COLO668 (cell line): ENCODE results near the gene CDK6.
"Not testable (repeated sequence)": the region's sequence is repeated elsewhere in the genome, so short reads cannot be mapped to it uniquely, and the experiment has no call there.

Experiments
- DNase-seq: peaks from one replicate; lab custom pipeline; 2025; ENCODE audit not compliant: unreplicated experiment; lab: John Stamatoyannopoulos, UW

CDK6 gene

GRCh38 chr7:92604517-92604916, 231.9 kb downstream of the CDK6 start:
- DNase-seq: not testable (repeated sequence)

GRCh38 chr7:92603089-92603445, 233.3 kb downstream of the CDK6 start:
- no peak for DNase-seq

- DNase-seq: no peak
Observed at GRCh38 chr7:92602352-92603088, 233.9 kb downstream of the CDK6 start.

- DNase-seq: no peak
Observed at GRCh38 chr7:92598310-92598981, 237.9 kb downstream of the CDK6 start.

- no peak for DNase-seq
Observed at GRCh38 chr7:92595281-92595680, 241.1 kb downstream of the CDK6 start.

GRCh38 chr7:92594746-92595145, 241.6 kb downstream of the CDK6 start:
- DNase-seq: no peak

- DNase-seq: no peak
Observed at GRCh38 chr7:92590711-92591310, 245.6 kb downstream of the CDK6 start.

- no peak for DNase-seq
Observed at GRCh38 chr7:92589056-92589455, 247.3 kb downstream of the CDK6 start.

- no peak for DNase-seq
Observed at GRCh38 chr7:92588561-92588960, 247.8 kb downstream of the CDK6 start.

- DNase-seq: no peak
Observed at GRCh38 chr7:92586841-92587240, 249.5 kb downstream of the CDK6 start.

GRCh38 chr7:92586403-92586802, 250.0 kb downstream of the CDK6 start:
- DNase-seq: no peak

- DNase-seq: no peak
Observed at GRCh38 chr7:92584953-92585352, 251.4 kb downstream of the CDK6 start.

- no peak for DNase-seq
Observed at GRCh38 chr7:92582948-92583347, 253.4 kb downstream of the CDK6 start.

GRCh38 chr7:92576296-92576695, 260.1 kb downstream of the CDK6 start:
- no peak for DNase-seq

- no peak for DNase-seq
Observed at GRCh38 chr7:92569137-92569536, 267.2 kb downstream of the CDK6 start.

- no peak for DNase-seq
Observed at GRCh38 chr7:92567460-92567859, 268.9 kb downstream of the CDK6 start.

- DNase-seq: no peak
Observed at GRCh38 chr7:92563345-92563744, 273.0 kb downstream of the CDK6 start.

- no peak for DNase-seq
Observed at GRCh38 chr7:92560602-92561001, 275.8 kb downstream of the CDK6 start.

GRCh38 chr7:92557808-92558362, 278.5 kb downstream of the CDK6 start:
- no peak for DNase-seq

GRCh38 chr7:92557249-92557648, 279.1 kb downstream of the CDK6 start:
- DNase-seq: no peak
